Testis (tissue), 3 donors: Measurements from ENCODE around the gene PLXDC2. TPM values are rescaled to one million over a fixed set of nuclear protein-coding genes. Genes with fewer than 3 reads are reported as not detected.

Source experiments
- DNase-seq: peaks from one replicate; pipeline ENCODE4 v3.0.0-alpha.2; 2019
- H3K27ac ChIP-seq, 2 donors: fragments of 200-600 bp; sonication (generic); one replicate each; pipeline ENCODE4 v1.5.1; 2019
- H3K27me3 ChIP-seq: fragments of 200-600 bp; sonication (generic); one replicate; pipeline ENCODE4 v1.5.1; 2019
- H3K36me3 ChIP-seq: fragments of 200-600 bp; sonication (generic); one replicate; pipeline ENCODE4 v1.5.1; 2017; ENCODE audit warnings: low read depth; ENCODE audit errors: missing control alignments
- H3K4me1 ChIP-seq: fragments of 200-600 bp; sonication (generic); one replicate; pipeline ENCODE4 v1.5.1; 2019
- H3K4me3 ChIP-seq, 2 donors: fragments of 200-600 bp; sonication (generic); one replicate each; pipeline ENCODE4 v1.5.1; 2017 to 2019
- H3K9me3 ChIP-seq: fragments of 200-600 bp; sonication (generic); one replicate; pipeline ENCODE4 v1.5.1; 2017
- POLR2A ChIP-seq: fragments of 450-650 bp; IDR thresholded peaks from one replicate; pipeline ENCODE4 v1.6.1; 2017; ENCODE audit warnings: antibody characterized with exemption, mild to moderate bottlenecking, moderate library complexity
- WGBS, 2 donors: methylation state at CpG; one replicate each; pipeline ENCODE4 v1.1.5; 2018; 5-methylcytosine and 5-hydroxymethylcytosine counted together
- intact Hi-C: fragments of 100-400 bp; cut with DNase I; formaldehyde crosslinking; loops from one replicate; pipeline ENCODE4 v1.15.1; 2023; ENCODE audit warnings: low total_unique reads
- polyA plus RNA-seq: library from polyadenylated mRNA; stranded (reverse); fragments of 350-450 nt; fragmentation: Illumina TruSeq; extraction: RNeasy Lipid Tissue Mini Kit (QIAGEN cat#74804); gene quantifications from one replicate; pipeline ENCODE4 v1.2.3, GENCODE V29; 2014; ENCODE audit warnings: low read depth, low replicate concordance; ENCODE audit not compliant: insufficient read depth
- total RNA-seq, 2 donors: library from RNA; depleted of rRNA; stranded (reverse); fragments of >200 nt; gene quantifications; one replicate each; pipeline ENCODE4 v1.2.3, GENCODE V29; 2016
- TF ChIP-seq, protein P1 (sequence below), 3 experiments: fragments of 450-650 bp in 2 of 3; fragments of 200-600 bp in 1 of 3; sonication (generic) in 1 of 3; IDR thresholded peaks; one replicate each; pipeline ENCODE4 v1.5.1; 2016 to 2019; ENCODE audit warnings: antibody characterized with exemption in 3 of 3, mild to moderate bottlenecking in 2 of 3, moderate library complexity in 1 of 3

The PLXDC2 gene
- total and polyA plus RNA-seq, 3 donors from 2014 or later, result 27.5 to 81.7 (median 53.6) TPM

DNA sequence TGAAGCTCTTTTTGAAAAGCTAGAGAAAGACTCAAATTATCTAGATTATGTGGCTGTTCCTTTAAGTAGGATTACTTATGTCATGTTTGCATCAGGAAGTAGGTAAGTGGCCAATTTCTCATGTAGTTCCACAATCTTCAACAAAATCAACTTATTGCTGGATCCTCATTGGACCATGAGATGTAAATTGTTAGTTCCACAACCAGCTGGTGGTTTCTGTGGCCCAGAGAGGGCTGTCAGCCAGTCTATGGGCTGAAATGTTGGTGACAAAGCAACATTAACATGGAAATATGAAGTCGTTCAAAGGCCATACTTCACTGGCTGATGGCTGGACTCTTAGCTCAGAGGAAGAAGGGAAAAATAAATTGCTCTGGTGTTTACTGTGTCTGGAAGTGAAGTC, 157.9 kb downstream of the PLXDC2 start:
- Histone ChIP-seq H3K27me3 (no peaks in the 10 kb centered on the region), H3K27ac (peak overlapping the region; percentile 1 to 58), H3K36me3 (no peaks in the 10 kb centered on the region), H3K9me3 (no peaks in the 10 kb centered on the region), H3K4me3 (no peak overlapping the region), H3K4me1 (peaks cover 22% of the 10 kb centered on the region)
- DNase-seq, result no peak
- intact Hi-C loops, result no loop called here
- 45 to 60% methylated on average over 1 of the region's 1 CpG for WGBS, 2 donors
- TF ChIP-seq, protein P1, sequence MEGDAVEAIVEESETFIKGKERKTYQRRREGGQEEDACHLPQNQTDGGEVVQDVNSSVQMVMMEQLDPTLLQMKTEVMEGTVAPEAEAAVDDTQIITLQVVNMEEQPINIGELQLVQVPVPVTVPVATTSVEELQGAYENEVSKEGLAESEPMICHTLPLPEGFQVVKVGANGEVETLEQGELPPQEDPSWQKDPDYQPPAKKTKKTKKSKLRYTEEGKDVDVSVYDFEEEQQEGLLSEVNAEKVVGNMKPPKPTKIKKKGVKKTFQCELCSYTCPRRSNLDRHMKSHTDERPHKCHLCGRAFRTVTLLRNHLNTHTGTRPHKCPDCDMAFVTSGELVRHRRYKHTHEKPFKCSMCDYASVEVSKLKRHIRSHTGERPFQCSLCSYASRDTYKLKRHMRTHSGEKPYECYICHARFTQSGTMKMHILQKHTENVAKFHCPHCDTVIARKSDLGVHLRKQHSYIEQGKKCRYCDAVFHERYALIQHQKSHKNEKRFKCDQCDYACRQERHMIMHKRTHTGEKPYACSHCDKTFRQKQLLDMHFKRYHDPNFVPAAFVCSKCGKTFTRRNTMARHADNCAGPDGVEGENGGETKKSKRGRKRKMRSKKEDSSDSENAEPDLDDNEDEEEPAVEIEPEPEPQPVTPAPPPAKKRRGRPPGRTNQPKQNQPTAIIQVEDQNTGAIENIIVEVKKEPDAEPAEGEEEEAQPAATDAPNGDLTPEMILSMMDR (IDR thresholded peaks at IDR 0.05), result no peak
- no peak for TF ChIP-seq POLR2A

DNA sequence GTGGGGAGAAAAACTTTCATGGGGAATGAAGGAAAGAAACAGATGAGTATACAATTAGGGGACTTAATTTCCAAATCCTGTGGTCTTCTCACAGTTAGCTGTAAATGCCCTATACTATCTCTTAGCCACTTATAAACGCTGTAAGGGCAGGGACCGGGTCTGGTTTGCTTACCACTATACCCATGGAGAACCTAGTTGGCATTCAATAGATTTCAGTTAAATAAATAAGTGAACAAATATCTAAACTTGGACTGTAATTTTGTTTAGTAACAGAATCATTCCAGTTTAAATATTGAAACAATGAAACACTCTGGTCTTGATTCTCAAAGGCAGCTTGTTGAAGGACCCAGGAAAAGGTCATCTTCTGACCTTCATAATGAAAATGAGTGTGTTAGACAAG, 158.3 kb downstream of the PLXDC2 start:
- peak overlapping the region; percentile 1 to 58 for H3K27ac ChIP-seq
- intact Hi-C loops, result no loop called here
- no peak for DNase-seq
- TF ChIP-seq POLR2A, result no peak
- TF ChIP-seq, protein P1 (IDR thresholded peaks at IDR 0.05), result no peak
- no peaks in the 10 kb centered on the region for H3K9me3 ChIP-seq
- no peaks in the 10 kb centered on the region for H3K36me3 ChIP-seq
- no peak overlapping the region for H3K4me3 ChIP-seq
- 64 to 79% methylated on average over 2 of the region's 2 CpGs for WGBS, 2 donors
- H3K4me1 ChIP-seq, result peaks cover 22% of the 10 kb centered on the region
- H3K27me3 ChIP-seq, result no peaks in the 10 kb centered on the region

DNA sequence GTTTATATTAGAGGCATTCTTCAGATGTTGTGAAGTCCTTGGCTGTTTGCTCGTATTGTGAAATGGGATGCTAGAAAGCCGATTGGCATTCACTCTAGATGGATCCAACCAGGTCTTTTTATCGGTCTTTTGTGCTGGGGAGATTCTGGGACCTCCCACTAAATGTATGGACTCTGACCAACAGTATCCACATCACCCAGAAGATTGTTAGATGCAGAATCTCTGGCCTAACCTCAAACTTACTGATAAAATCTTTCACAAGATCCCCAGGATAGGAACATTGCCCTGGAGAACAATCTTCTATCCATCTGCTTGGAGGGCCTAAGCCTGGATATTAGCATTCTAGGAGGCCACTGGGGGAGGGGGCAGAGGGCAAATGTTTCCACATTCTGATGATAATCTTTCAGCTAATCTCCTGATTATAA, 160.9 kb downstream of the PLXDC2 start:
- Histone ChIP-seq H3K9me3 (no peaks in the 10 kb centered on the region), H3K27me3 (no peaks in the 10 kb centered on the region), H3K27ac (no peak overlapping the region), H3K4me3 (no peak overlapping the region), H3K36me3 (no peaks in the 10 kb centered on the region), H3K4me1 (peaks cover 13% of the 10 kb centered on the region)
- DNase-seq, result no peak
- intact Hi-C loops, result no loop called here
- 78 to 88% methylated on average over 3 of the region's 3 CpGs for WGBS, 2 donors
- no peak for TF ChIP-seq POLR2A
- TF ChIP-seq, protein P1 (IDR thresholded peaks at IDR 0.05), result no peak

DNA sequence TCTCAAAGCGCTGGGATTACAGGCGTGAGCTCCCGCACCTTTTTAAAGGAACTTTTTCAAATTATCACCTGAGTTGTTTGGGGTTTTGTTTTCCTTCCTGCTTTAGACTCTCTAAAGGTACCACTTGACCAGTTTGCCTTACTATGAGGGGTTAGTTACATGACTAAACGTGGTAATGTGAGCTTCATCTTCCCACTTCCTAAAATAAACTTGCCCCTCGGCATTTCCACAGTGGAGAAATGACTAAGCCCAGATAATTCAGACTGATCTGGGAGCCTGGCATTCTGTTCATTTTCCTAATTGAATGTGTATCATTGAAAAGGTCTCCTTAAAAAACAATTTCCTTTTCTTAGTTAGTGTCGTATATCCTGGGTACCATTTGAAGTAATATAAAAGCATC, 163.4 kb downstream of the PLXDC2 start:
- Histone ChIP-seq H3K9me3 (no peaks in the 10 kb centered on the region), H3K36me3 (no peaks in the 10 kb centered on the region), H3K4me3 (no peak overlapping the region), H3K4me1 (no peaks in the 10 kb centered on the region), H3K27ac (no peak overlapping the region), H3K27me3 (no peaks in the 10 kb centered on the region)
- intact Hi-C loops, result no loop called here
- TF ChIP-seq, protein P1 (IDR thresholded peaks at IDR 0.05), result no peak
- TF ChIP-seq POLR2A, result no peak
- 81 to 95% methylated on average over 6 of the region's 6 CpGs for WGBS, 2 donors
- no peak for DNase-seq

DNA sequence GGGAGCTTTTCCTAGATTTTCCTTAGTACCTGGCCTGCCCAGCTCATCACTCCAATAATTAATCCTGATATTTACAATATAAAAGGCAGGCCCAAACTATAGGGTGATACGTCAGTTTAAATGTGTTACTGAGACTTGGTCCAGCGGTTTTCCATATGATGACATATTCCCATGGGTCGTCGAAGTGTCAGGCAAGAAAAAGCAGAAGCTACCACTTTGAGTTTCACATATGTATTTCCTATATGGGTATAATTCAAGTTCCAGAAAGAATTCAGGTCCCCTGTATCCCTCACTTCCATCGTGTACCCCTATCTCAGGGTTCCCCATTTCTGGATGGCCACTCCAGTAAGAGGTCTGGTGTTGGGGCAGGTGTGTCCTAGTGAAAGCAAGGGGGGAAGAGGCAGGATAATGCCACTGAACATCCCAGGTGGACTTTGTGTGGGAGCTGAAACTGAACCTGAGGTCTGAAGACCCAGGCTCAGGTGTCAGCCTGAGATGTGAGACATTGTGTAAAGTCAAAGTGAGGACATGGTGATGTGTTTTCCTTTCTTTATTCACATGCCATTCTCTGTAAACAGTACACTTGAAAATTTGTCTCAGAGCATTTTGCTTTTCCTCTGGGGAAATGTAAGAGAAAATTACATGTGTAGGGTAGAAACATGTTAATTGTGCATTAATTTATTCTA, 167.8 kb downstream of the PLXDC2 start:
- no peaks in the 10 kb centered on the region for H3K27me3 ChIP-seq
- no peak for DNase-seq
- H3K4me1 ChIP-seq, result no peaks in the 10 kb centered on the region
- no peak for TF ChIP-seq POLR2A
- TF ChIP-seq, protein P1 (IDR thresholded peaks at IDR 0.05), result no peak
- 92% methylated on average over 5 of the region's 5 CpGs for WGBS, 2 donors
- H3K36me3 ChIP-seq, result no peaks in the 10 kb centered on the region
- intact Hi-C loops, result no loop called here
- H3K4me3 ChIP-seq, result no peak overlapping the region
- no peaks in the 10 kb centered on the region for H3K9me3 ChIP-seq
- no peak overlapping the region for H3K27ac ChIP-seq
